Activated CD4-positive, alpha-beta T cell treated with anti-CD3 and anti-CD28 coated beads for 36 hours (primary cell): ENCODE measurements around the gene EPN1. TPM values are rescaled to one million over a fixed set of nuclear protein-coding genes. Genes with fewer than 3 reads are reported as not detected.

Source experiments
- ATAC-seq: fragments of 200-7000 bp; cut with Tn5 transposase; one replicate; pipeline ENCODE4 v1.10.0; 2021; ENCODE audit warnings: mild to moderate bottlenecking, moderate library complexity
- CTCF ChIA-PET: fragments of 350-600 bp; sonication (Branson Sonifier 250); formaldehyde crosslinking; loops from one replicate; lab custom pipeline; 2021; ENCODE audit warnings: antibody characterized with exemption; lab: Charles Lee
- POLR2A ChIA-PET: fragments of 350-600 bp; sonication (Branson Sonifier 250); formaldehyde crosslinking; loops from one replicate; lab custom pipeline; 2021; ENCODE audit warnings: antibody characterized with exemption, inconsistent platforms; lab: Charles Lee
- DNase-seq: peaks from one replicate; pipeline ENCODE4 v3.0.0-alpha.2; 2020
- H3K27ac Mint-ChIP-seq: one replicate; pipeline ENCODE4 v1.8.0; 2021; ENCODE audit warnings: mixed read lengths
- H3K27me3 Mint-ChIP-seq: one replicate; pipeline ENCODE4 v1.8.0; 2021; ENCODE audit warnings: mixed read lengths
- H3K36me3 Mint-ChIP-seq: one replicate; pipeline ENCODE4 v1.8.0; 2021; ENCODE audit warnings: low read depth, mixed read lengths
- H3K4me1 Mint-ChIP-seq: one replicate; pipeline ENCODE4 v1.8.0; 2021; ENCODE audit warnings: mixed read lengths
- H3K4me3 Mint-ChIP-seq: one replicate; pipeline ENCODE4 v1.8.0; 2021; ENCODE audit warnings: mild to moderate bottlenecking, moderate library complexity, mixed read lengths
- H3K9me3 Mint-ChIP-seq: one replicate; pipeline ENCODE4 v1.8.0; 2021; ENCODE audit warnings: low read depth, mixed read lengths
- intact Hi-C, 2 experiments: fragments of 100-400 bp; cut with DNase I in 1 of 2; cut with micrococcal nuclease in 1 of 2; formaldehyde crosslinking; loops; one replicate each; pipeline versions ENCODE4 v1.14.2 to v1.15.1; 2022 to 2024; cut with DNase I, micrococcal nuclease
- total RNA-seq, 2 experiments: library from RNA; stranded (reverse); gene quantifications; one replicate each; pipeline ENCODE4 v1.2.3, GENCODE V29; 2021

EPN1 gene
- total RNA-seq, 2 experiments from 2014 or later, result 32.5 to 37.1 TPM

DNA sequence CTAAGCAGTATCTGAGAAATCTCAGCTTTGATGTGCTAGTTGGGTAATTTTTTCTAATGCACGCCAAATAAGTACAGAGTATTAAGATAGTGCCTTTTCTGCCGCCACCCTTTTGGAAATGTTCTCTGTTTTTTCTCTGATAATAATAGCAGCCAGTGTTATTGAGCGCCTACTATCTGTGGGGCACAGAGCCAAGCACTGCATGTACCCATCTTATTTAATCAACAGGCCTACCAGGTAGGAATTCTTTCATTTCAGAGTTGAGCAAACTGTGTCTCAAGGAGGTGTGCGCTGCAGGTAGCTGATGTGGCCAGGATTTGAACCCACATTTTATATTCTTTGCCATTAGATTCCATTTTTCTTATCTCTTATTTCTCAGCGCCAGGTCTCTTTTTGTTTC, 1.4 kb downstream of the EPN1 start:
- H3K4me1 Mint-ChIP-seq, result peaks cover 57% of the 10 kb centered on the region
- ATAC-seq, result no peak
- POLR2A ChIA-PET, result interaction anchor here (1.2 kb wide), 1 partner anchor 19 kb away, joined by 5 read pairs; no protein-coding TSS in a partner anchor

DNA sequence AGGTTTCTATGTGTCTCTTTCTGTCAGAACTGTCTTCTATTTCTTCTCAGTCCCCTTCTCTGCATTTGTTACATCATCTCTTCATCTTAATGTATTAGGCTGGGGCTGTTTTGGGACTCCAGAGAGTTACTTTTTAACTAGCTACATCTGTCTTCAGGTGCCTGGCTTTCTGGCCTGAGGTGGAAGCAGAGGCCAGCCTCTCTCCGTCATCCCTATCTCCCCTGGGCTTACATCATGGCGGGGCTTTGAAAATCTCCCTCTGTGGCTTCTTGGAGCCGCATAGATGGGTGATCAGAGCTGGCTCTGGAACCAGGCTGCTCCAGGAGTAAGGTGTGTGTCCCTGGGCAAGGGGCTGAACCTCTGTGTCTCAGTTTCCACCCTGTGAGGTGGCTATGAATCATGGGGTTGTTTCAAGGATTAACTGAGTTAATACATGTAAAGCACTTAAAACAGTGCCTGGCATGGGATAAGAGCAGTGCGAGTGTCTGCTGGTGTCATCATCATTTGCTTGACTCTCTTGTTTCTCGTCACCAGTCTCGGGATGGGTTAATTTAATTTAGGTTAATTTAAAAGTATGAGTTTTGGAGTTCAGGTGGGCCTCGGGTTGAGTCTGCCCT, 2.0 kb downstream of the EPN1 start:
- Mint-ChIP-seq H3K27ac (peak overlapping the region; percentile 83), H3K27me3 (no peaks in the 10 kb centered on the region), H3K36me3 (peaks cover 52% of the 10 kb centered on the region), H3K4me1 (peaks cover 55% of the 10 kb centered on the region), H3K4me3 (peak overlapping the region; percentile 95), H3K9me3 (no peaks in the 10 kb centered on the region)
- ATAC-seq (no peak), DNase-seq (peak; percentile 20)
- ChIA-PET POLR2A (interaction anchor here (1.2 kb wide), 1 partner anchor 20 kb away, joined by 5 read pairs; no protein-coding TSS in a partner anchor), CTCF (interaction anchor here (0.6 to 1.8 kb wide), 3 partner anchors 30 to 561 kb away, joined by 3 to 5 read pairs (median 3); no protein-coding TSS in a partner anchor)
- intact Hi-C loops, result no loop called here

More for the DNA sequence above, 1.4 kb downstream of the EPN1 start:
- H3K36me3 Mint-ChIP-seq, result peaks cover 55% of the 10 kb centered on the region
- no peaks in the 10 kb centered on the region for H3K9me3 Mint-ChIP-seq
- no peak for DNase-seq
- H3K27me3 Mint-ChIP-seq, result no peaks in the 10 kb centered on the region
- H3K4me3 Mint-ChIP-seq, result peak overlapping the region; percentile 95
- intact Hi-C loops, result no loop called here
- H3K27ac Mint-ChIP-seq, result peak overlapping the region; percentile 83
- CTCF ChIA-PET, result interaction anchor here (0.7 to 1.8 kb wide), 3 partner anchors 22 to 44 kb away, joined by 3 to 5 read pairs (median 3); no protein-coding TSS in a partner anchor

DNA sequence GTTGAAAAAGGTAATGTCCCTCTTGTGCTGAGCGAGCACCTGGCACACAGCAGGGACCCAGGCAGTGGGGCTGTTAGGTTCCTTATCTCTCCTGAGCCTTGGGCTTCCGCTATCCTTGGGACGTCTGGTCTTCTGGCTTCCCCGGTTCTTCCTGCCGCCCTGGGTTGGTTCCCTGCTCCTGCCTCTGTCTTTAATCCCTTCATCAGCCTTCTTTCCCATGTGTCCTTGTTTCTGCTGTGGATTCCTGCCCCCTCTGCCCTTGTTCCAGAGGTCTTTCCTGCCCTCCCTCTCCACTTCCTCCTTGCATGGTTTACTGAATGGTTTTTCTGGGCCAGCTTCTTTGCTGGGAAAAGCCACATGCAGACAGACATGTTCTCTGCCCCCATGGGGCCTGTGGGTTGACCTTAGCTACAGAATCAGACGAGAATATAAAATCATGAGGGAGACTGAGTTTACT, 2.6 kb downstream of the EPN1 start:
- POLR2A ChIA-PET, result no interaction called here
- DNase-seq (no peak), ATAC-seq (no peak)
- intact Hi-C loops, result no loop called here
- Mint-ChIP-seq H3K4me1 (peaks cover 53% of the 10 kb centered on the region), H3K9me3 (no peaks in the 10 kb centered on the region), H3K27ac (peak overlapping the region; percentile 59), H3K36me3 (peaks cover 49% of the 10 kb centered on the region), H3K4me3 (no peak overlapping the region), H3K27me3 (no peaks in the 10 kb centered on the region)
- CTCF ChIA-PET, result no interaction called here

DNA sequence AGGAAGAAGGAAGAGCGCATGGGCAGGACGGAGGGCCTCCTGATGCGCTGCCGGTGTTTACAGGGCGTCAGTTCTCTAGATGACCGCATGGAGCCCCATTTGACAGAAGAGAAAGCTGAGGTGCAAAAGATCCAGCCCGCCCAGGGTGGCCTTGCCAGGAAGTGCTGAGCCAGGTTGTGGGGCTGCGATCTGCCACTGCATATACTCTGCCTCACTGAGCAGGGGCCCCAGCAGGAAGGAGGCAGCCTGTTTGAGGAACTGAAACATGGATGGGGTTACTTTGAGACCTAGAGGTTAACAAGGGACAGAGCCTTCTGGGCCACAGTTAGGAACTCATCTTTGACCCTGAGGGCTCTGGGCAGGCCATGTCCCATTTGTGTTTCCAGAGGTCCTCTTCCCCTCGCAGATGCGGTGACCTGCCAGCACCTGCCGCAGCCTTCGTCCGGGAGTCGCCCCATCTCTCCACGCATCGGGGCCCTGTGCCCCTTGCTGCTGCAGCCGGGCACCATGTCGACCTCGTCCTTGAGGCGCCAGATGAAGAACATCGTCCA, 3.2 kb downstream of the EPN1 start:
- ATAC-seq, result no peak
- no peak overlapping the region for H3K4me3 Mint-ChIP-seq
- no peaks in the 10 kb centered on the region for H3K27me3 Mint-ChIP-seq
- CTCF ChIA-PET, result no interaction called here
- POLR2A ChIA-PET, result no interaction called here
- intact Hi-C loops, result no loop called here
- H3K9me3 Mint-ChIP-seq, result no peaks in the 10 kb centered on the region
- peaks cover 52% of the 10 kb centered on the region for H3K4me1 Mint-ChIP-seq
- H3K27ac Mint-ChIP-seq, result peak overlapping the region; percentile 60
- DNase-seq, result no peak
- H3K36me3 Mint-ChIP-seq, result peaks cover 50% of the 10 kb centered on the region

DNA sequence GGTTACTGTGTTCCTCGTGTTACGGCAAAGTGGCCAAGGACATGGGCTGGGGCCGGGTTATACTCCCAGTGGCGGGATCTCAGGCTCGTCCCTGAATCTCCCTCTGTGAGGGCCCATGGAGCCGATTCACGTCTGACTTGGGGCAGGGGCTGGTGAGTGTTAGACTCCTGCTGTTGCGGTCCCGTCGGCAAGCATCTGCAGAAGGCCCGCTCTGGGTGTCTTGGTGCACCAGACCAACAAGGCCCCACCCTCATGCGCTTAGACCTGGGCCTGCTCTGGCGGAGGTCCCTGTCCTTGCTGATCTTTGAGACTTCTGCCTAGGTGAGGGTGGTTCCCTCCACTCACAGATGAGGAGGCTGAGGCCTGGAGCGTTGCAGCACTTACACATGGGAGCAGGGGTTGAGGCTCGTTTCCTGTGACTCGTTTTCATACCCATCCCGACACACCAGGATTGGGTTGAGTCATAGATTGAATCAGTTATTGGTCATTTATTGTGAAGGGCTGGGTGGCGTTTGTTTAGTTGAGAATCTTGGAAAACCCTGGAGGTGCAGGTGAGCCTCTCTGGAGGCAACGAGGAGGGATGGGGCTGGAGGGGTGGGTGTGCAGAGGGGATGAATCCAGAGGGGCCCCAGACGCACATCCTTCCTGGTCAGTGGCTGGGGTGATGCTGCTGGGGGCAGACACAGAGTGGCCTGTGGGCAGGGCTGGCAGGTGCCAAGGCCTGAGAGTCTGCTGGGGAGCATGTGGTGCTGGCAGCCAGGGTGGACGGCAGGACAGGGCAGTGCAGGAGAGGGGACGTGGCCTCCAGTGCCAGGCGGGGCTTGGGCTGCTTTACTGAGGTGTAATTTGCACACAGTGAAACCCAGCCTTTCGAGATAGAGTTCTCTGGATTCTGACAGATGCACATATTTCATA, 4.6 kb downstream of the EPN1 start:
- peak; percentile 43 for DNase-seq
- peak; percentile 11 for ATAC-seq
- intact Hi-C loops, result no loop called here

DNA sequence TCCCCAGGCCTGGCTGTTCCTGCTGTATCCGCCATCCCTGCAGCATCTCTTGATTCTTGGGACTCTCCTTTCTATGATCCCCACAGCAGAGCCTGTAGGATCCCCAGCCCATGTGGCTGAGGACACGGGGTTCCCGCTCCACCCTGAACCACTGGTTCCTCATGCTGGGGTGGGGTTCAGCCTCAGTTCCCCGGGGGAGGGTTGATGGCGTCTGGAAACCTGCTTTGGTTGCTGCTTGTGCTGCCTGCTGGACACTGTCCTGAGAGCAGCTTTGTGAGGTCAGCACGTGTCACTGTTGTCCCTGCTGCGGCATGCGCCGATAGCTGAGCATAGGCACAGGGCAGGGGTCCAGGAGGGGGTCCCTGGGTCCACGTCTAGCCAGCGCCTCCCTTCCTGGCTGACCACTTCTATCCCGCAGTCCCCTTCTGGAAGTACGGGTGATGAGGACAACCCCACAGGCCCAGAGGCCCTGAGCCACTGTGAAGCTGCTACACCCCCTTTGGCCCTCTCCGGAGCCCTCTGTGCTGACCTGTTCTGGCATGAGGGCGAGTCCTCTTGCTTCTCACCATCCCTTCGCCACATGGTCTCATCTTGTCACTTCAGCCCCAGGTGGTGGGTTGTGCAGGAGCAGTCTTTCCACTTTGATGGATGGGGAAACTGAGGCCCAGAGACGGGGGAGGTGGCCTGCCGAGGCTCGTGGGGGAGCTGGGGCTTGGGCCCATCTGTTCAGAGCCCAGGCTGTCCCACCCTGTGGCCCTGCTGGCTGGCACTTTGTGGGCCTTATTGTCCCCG, 5.5 kb downstream of the EPN1 start:
- Mint-ChIP-seq H3K4me1 (peaks cover 46% of the 10 kb centered on the region), H3K27ac (no peak overlapping the region), H3K27me3 (no peaks in the 10 kb centered on the region), H3K36me3 (peaks cover 48% of the 10 kb centered on the region), H3K9me3 (no peaks in the 10 kb centered on the region), H3K4me3 (no peak overlapping the region)
- CTCF ChIA-PET, result no interaction called here
- POLR2A ChIA-PET, result no interaction called here
- no peak for ATAC-seq
- no peak for DNase-seq
- intact Hi-C loops, result no loop called here

More for the DNA sequence above, 4.6 kb downstream of the EPN1 start:
- Mint-ChIP-seq H3K9me3 (no peaks in the 10 kb centered on the region), H3K4me3 (no peak overlapping the region), H3K27ac (peak overlapping the region; percentile 78), H3K36me3 (peaks cover 47% of the 10 kb centered on the region), H3K4me1 (peaks cover 46% of the 10 kb centered on the region), H3K27me3 (no peaks in the 10 kb centered on the region)
- ChIA-PET POLR2A (no interaction called here), CTCF (no interaction called here)

DNA sequence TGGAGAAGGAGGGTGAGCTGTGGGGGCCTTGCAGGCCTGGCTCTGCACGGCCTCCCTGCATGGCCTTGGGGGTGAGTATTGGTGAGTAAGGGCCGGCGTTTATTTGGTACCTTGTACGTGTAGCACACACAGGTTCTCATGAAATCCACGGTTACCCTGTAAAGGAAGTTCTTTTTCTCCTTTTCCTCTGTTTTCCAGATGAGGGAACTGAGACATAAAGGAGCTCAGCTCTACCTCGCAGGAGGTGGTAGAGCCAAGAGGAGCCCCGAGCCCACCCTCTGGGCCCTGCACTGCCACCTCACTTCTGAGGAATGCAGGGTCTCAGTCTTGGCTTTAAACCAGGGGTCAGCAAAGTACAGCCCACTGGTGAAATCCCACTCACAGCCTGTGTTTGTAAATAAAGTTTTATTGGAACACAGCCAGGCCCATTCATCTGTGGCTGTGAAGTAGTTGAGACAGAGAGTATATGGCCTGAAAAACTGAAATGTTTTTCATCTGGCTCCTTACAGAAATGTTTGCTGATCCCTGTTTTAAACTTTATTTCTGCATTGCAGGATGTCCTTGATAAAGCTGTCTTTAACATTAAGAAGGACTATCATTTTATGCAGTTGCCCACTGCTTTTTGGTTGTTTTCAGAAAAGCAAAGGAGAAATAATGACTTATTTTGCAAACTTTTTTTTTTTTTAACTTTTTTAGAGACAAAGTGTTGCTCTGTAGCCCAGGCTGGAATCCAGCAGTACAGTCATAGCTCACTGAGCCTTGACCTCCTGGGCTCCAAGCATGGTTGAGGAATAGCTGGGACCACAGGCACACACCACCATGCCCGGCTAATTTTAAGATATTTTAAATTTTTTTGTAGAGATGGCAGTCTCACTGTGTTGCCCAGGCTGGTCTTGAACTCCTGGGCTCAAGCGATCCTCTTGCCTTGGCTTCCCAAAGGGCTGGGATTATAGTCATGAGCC, 6.4 kb downstream of the EPN1 start:
- no peaks in the 10 kb centered on the region for H3K9me3 Mint-ChIP-seq
- intact Hi-C loops, result no loop called here
- DNase-seq (no peak), ATAC-seq (no peak)
- no peak overlapping the region for H3K4me3 Mint-ChIP-seq
- H3K27ac Mint-ChIP-seq, result no peak overlapping the region
- ChIA-PET POLR2A (no interaction called here), CTCF (interaction anchor here (0.6 to 0.8 kb wide), 2 partner anchors 25 to 82 kb away, joined by 3 read pairs; partner anchors contain the start of gene FIZ1)
- peaks cover 53% of the 10 kb centered on the region for H3K36me3 Mint-ChIP-seq
- H3K4me1 Mint-ChIP-seq, result peaks cover 43% of the 10 kb centered on the region
- H3K27me3 Mint-ChIP-seq, result no peaks in the 10 kb centered on the region

DNA sequence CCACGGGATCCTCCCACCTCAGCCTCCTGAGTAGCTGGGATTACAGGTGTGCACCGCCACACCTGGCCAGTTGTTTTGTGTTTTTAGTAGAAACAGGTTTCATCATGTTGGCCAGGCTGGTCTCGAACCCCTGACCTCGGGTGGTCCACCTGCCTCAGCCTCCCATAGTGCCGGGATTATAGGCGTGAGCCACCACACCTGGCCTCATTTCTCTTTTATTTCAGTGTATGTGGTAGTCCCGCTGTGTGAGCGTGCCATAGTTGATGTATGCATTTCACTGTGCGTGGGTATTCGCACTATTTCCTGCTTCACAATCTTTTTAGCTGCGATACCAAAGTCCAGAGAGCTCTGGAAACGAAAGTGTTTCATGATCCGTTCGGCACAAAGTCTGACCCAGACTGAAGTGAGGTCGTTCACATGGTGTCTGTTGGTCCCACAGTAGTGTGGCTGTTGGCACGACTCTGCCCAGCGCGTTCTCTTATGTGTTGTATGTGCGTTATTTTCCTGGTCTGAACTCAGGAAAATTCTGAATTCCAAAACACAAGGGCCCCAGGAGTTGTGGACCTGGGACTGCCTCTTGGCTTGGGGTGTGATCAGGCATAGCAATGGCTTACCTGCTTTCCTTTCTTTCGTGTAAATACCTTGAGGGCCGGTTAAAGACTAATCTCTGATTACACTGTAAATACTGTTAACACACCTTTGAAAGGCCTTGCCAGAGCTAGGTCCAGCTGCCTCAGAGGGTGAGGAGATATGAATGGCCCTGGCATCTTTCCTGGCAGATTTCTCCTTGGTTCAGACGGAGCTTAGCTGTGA, 8.6 kb downstream of the EPN1 start:
- peak overlapping the region; percentile 25 for H3K27ac Mint-ChIP-seq
- CTCF ChIA-PET, result no interaction called here
- intact Hi-C loops, result no loop called here
- ATAC-seq, result no peak
- no peak for DNase-seq
- POLR2A ChIA-PET, result no interaction called here
- H3K9me3 Mint-ChIP-seq, result no peaks in the 10 kb centered on the region
- H3K27me3 Mint-ChIP-seq, result no peaks in the 10 kb centered on the region
- peaks cover 23% of the 10 kb centered on the region for H3K4me1 Mint-ChIP-seq
- H3K36me3 Mint-ChIP-seq, result peaks cover 40% of the 10 kb centered on the region
- H3K4me3 Mint-ChIP-seq, result no peak overlapping the region

DNA sequence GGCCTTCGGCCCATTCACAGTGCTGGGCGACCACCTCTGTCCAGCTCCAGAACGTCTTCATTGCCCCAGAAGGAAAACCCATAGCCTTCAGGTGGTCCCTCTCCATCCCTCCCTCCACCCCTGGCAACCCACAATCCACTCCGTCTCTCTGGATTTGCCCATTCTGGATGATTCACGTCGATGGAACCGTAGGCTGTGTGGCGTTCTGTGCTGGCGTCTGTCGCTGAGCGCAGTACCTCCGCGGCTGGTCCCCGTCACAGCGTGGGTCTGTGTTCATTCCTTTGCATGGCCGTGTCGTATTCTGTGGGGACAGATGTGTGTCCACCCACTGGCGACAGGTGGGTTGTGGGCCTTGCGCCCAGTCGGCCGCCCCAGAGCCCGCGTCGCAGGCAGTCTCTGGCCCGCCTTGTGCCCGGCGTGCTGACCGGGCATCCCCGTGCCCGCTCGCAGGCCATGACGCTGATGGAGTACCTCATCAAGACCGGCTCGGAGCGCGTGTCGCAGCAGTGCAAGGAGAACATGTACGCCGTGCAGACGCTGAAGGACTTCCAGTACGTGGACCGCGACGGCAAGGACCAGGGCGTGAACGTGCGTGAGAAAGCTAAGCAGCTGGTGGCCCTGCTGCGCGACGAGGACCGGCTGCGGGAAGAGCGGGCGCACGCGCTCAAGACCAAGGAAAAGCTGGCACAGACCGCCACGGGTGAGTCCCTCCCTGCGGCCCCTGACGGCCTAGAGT, 10.1 kb downstream of the EPN1 start:
- peaks cover 36% of the 10 kb centered on the region for H3K36me3 Mint-ChIP-seq
- no peak overlapping the region for H3K27ac Mint-ChIP-seq
- H3K4me3 Mint-ChIP-seq, result no peak overlapping the region
- peaks cover 10% of the 10 kb centered on the region for H3K4me1 Mint-ChIP-seq
- H3K27me3 Mint-ChIP-seq, result no peaks in the 10 kb centered on the region
- H3K9me3 Mint-ChIP-seq, result no peaks in the 10 kb centered on the region
- no peak for ATAC-seq
- intact Hi-C loops, result no loop called here
- no peak for DNase-seq
- ChIA-PET CTCF (no interaction called here), POLR2A (no interaction called here)
